Measurements from ENCODE around the gene TSPAN4. TPM values are rescaled to one million over a fixed set of nuclear protein-coding genes. Genes with fewer than 3 reads are reported as not detected.

Gene TSPAN4
- total and polyA plus RNA-seq, 9 of the 15 experiments (the other 6 are each of a cell fraction or from before 2014, with no cell fraction given) = 0.07 to 31.0 (median 15.7) TPM

DNA sequence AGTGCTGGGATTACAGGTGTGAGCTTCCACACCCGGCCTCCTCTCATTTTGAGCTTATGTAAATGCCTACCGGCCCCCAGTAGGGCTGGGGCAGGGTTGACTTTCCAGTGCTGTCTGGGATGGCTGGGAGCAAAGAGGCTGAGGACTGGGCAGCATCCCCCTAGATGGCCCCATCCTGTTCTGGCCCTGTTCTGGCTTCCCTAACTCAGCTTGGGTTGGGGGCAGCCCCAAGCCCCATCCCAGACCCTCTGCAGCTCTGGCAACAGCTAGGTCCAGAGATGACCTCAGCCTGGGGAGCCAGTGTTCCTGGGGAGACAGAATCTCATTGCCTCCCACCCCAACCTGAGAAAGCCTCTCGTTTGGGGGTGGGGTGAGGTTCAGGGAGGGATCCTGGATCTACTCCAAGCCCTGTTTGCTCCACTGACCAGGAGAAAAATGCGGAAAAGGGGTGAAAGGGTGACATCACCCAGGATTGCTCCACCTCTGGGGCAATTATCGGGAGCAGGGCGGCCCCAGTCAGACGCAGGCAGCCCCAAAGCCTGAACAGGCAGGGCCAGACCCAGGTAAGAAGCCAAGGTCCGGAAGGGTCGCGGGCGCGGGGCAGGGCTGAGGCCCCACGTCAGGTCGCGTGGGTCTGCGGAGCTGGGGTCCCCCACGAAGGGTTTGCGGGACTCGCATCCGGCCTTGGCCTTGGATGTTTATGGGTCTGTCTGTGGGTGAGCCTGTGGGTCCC is 24.1 kb upstream of the TSPAN4 start, which contains the start of gene PNPLA2 (continued):
- TF ChIP-seq HOXB6 (CRISPR knock-in tag; IDR thresholded peaks at IDR 0.05; ENCODE audit: borderline replicate concordance) (no peak), TRIM28 (IDR thresholded peaks at IDR 0.05) (no peak), EP300 (IDR thresholded peaks at IDR 0.05; ENCODE audit: low read length) (no peak), KLF10 (CRISPR knock-in tag; IDR thresholded peaks at IDR 0.05) (no peak), RFX7 (CRISPR knock-in tag; IDR thresholded peaks at IDR 0.05) (no peak), NR1H2 (CRISPR knock-in tag; IDR thresholded peaks at IDR 0.05) (no peak), NRF1 (conservative IDR thresholded peaks at IDR 0.05 in 1 of 2, IDR thresholded peaks at IDR 0.05 in 1 of 2) (no peak), NCOR1 (IDR thresholded peaks at IDR 0.05) (no peak), SIN3B (IDR thresholded peaks at IDR 0.05; ENCODE audit: low read depth) (no peak), ZKSCAN8 (CRISPR knock-in tag; IDR thresholded peaks at IDR 0.05) (no peak), CBFA2T3 (IDR thresholded peaks at IDR 0.05) (no peak), ZNF431 (CRISPR knock-in tag; IDR thresholded peaks at IDR 0.05) (no peak), IFI16 (CRISPR knock-in tag; IDR thresholded peaks at IDR 0.05) (no peak), HLTF (IDR thresholded peaks at IDR 0.05) (no peak), DNMT1 (IDR thresholded peaks at IDR 0.05) (no peak), NFRKB (IDR thresholded peaks at IDR 0.05; ENCODE audit: low read depth) (no peak)
- TF ChIP-seq, protein P1, sequence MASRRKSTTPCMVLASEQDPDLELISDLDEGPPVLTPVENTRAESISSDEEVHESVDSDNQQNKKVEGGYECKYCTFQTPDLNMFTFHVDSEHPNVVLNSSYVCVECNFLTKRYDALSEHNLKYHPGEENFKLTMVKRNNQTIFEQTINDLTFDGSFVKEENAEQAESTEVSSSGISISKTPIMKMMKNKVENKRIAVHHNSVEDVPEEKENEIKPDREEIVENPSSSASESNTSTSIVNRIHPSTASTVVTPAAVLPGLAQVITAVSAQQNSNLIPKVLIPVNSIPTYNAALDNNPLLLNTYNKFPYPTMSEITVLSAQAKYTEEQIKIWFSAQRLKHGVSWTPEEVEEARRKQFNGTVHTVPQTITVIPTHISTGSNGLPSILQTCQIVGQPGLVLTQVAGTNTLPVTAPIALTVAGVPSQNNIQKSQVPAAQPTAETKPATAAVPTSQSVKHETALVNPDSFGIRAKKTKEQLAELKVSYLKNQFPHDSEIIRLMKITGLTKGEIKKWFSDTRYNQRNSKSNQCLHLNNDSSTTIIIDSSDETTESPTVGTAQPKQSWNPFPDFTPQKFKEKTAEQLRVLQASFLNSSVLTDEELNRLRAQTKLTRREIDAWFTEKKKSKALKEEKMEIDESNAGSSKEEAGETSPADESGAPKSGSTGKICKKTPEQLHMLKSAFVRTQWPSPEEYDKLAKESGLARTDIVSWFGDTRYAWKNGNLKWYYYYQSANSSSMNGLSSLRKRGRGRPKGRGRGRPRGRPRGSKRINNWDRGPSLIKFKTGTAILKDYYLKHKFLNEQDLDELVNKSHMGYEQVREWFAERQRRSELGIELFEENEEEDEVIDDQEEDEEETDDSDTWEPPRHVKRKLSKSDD (conservative IDR thresholded peaks at IDR 0.05; ENCODE audit: low read length) = no peak
- TF ChIP-seq, protein P2, sequence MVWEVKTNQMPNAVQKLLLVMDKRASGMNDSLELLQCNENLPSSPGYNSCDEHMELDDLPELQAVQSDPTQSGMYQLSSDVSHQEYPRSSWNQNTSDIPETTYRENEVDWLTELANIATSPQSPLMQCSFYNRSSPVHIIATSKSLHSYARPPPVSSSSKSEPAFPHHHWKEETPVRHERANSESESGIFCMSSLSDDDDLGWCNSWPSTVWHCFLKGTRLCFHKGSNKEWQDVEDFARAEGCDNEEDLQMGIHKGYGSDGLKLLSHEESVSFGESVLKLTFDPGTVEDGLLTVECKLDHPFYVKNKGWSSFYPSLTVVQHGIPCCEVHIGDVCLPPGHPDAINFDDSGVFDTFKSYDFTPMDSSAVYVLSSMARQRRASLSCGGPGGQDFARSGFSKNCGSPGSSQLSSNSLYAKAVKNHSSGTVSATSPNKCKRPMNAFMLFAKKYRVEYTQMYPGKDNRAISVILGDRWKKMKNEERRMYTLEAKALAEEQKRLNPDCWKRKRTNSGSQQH (CRISPR knock-in tag; IDR thresholded peaks at IDR 0.05) = no peak
- TF ChIP-seq, protein P3, sequence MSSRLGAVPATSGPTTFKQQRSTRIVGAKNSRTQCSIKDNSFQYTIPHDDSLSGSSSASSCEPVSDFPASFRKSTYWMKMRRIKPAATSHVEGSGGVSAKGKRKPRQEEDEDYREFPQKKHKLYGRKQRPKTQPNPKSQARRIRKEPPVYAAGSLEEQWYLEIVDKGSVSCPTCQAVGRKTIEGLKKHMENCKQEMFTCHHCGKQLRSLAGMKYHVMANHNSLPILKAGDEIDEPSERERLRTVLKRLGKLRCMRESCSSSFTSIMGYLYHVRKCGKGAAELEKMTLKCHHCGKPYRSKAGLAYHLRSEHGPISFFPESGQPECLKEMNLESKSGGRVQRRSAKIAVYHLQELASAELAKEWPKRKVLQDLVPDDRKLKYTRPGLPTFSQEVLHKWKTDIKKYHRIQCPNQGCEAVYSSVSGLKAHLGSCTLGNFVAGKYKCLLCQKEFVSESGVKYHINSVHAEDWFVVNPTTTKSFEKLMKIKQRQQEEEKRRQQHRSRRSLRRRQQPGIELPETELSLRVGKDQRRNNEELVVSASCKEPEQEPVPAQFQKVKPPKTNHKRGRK (tag; IDR thresholded peaks at IDR 0.05) = no peak
- TF ChIP-seq, protein P4, sequence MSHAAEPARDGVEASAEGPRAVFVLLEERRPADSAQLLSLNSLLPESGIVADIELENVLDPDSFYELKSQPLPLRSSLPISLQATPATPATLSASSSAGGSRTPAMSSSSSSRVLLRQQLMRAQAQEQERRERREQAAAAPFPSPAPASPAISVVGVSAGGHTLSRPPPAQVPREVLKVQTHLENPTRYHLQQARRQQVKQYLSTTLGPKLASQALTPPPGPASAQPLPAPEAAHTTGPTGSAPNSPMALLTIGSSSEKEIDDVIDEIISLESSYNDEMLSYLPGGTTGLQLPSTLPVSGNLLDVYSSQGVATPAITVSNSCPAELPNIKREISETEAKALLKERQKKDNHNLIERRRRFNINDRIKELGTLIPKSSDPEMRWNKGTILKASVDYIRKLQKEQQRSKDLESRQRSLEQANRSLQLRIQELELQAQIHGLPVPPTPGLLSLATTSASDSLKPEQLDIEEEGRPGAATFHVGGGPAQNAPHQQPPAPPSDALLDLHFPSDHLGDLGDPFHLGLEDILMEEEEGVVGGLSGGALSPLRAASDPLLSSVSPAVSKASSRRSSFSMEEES (CRISPR knock-in tag; IDR thresholded peaks at IDR 0.05) = no peak
- TF ChIP-seq, protein P5, sequence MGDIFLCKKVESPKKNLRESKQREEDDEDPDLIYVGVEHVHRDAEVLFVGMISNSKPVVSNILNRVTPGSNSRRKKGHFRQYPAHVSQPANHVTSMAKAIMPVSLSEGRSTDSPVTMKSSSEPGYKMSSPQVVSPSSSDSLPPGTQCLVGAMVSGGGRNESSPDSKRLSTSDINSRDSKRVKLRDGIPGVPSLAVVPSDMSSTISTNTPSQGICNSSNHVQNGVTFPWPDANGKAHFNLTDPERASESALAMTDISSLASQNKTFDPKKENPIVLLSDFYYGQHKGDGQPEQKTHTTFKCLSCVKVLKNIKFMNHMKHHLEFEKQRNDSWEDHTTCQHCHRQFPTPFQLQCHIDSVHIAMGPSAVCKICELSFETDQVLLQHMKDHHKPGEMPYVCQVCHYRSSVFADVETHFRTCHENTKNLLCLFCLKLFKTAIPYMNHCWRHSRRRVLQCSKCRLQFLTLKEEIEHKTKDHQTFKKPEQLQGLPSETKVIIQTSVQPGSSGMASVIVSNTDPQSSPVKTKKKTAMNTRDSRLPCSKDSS (IDR thresholded peaks at IDR 0.05; ENCODE audit: low read depth, partially characterized antibody) = no peak

All from K562 (cell line).